ENCODE measurements around the gene MFSD6. TPM values are rescaled to one million over a fixed set of nuclear protein-coding genes. Genes with fewer than 3 reads are reported as not detected.

Gene MFSD6
- total RNA-seq, 2 donors from 2014 or later, result 1.2 to 3.2 TPM

DNA sequence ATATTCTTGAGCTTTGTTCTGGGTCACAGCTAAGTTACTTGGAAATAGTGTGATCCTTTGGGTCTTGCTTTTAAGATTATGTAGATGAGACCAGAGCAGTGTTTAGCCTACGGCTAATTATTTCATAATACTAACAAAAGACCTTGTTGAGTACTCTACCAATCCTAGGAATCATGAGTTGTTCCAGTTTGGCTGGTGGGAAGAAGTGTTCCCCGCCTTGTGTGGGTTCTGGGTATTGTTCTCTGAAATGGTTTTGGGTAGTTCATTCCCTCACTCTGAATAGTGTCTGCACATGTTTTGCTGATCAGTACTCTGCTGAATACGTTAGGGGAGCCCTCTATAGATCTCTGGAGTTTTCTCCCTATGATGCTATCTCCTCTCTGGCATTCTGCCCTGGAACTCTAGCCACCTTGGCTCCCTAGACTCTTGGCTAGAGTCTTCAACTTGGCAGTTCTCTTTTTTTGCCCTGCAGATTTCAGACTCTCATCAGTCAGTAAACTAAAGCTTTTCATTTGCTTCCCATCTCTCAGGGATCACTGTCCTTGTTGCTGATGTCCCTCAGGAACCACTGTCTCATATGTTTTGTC is 78.0 kb downstream of the MFSD6 start:
- Histone ChIP-seq H3K4me1 (ENCODE audit: control insufficient read depth, insufficient read depth, low read length) (no peaks in the 10 kb centered on the region), H3K4me3 (ENCODE audit: low read length) (no peak overlapping the region), H3K27ac (ENCODE audit: low read depth, low read length) (no peak overlapping the region), H3K9me3 (ENCODE audit: control insufficient read depth, low read length) (no peaks in the 10 kb centered on the region), H3K36me3 (ENCODE audit: control insufficient read depth, insufficient read depth, low read length) (no peaks in the 10 kb centered on the region), H3K27me3 (ENCODE audit: control insufficient read depth, insufficient read depth, low read length, poor library complexity, severe bottlenecking) (no peaks in the 10 kb centered on the region), H3K9ac (ENCODE audit: extremely low read depth, low read length, poor library complexity, severe bottlenecking) (no peak overlapping the region)
- TF ChIP-seq, protein P1, sequence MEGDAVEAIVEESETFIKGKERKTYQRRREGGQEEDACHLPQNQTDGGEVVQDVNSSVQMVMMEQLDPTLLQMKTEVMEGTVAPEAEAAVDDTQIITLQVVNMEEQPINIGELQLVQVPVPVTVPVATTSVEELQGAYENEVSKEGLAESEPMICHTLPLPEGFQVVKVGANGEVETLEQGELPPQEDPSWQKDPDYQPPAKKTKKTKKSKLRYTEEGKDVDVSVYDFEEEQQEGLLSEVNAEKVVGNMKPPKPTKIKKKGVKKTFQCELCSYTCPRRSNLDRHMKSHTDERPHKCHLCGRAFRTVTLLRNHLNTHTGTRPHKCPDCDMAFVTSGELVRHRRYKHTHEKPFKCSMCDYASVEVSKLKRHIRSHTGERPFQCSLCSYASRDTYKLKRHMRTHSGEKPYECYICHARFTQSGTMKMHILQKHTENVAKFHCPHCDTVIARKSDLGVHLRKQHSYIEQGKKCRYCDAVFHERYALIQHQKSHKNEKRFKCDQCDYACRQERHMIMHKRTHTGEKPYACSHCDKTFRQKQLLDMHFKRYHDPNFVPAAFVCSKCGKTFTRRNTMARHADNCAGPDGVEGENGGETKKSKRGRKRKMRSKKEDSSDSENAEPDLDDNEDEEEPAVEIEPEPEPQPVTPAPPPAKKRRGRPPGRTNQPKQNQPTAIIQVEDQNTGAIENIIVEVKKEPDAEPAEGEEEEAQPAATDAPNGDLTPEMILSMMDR (conservative IDR thresholded peaks at IDR 0.05), result no peak
- Mint-ChIP-seq H3K27ac (no peak overlapping the region), H3K36me3 (ENCODE audit: low read depth) (peaks cover 5% of the 10 kb centered on the region), H3K27me3 (ENCODE audit: insufficient read depth) (no peaks in the 10 kb centered on the region), H3K9me3 (no peaks in the 10 kb centered on the region), H3K4me1 (peaks cover 7% of the 10 kb centered on the region), H3K4me3 (no peak overlapping the region)
- no peak for DNase-seq
- 85 to 88% methylated on average over 1 to 2 of the region's 3 CpGs for WGBS, 2 experiments (ENCODE audit: insufficient coverage in 1 of 2, insufficient read length in 1 of 2)

DNA sequence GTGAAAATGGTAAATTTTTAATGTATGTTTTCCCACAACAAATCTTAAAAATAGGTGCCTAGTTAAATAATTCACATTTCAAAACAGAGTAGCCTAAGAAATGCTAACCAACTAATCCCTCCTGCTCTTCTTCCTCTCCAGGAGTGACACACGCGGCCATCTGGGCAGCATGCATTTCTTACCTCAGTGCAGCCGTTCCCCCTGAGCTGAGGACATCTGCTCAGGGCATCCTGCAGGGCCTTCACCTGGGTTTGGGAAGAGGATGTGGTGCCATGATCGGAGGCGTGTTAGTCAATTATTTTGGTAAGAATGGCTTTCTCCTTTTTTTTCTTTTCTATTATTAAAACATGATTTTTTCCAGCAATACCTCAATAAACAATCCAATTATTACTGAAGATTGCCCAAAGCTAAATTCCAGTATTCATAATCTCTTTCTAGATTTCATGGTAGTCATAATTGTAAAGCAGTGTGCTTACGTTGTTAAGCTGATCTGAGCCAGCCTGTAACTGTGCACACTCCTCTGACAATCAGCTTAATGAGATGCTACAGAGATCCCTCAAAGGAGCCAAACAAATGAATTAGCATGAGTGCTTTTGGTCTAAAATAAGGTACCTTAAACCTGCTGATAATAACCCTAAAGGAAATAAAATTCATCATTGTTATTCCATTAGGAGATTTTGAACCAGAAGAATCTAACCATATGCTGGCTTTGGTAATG is 80.5 kb downstream of the MFSD6 start:
- no peak overlapping the region for H3K4me3 ChIP-seq (ENCODE audit: low read length)
- Mint-ChIP-seq H3K4me3 (no peak overlapping the region), H3K9me3 (peaks cover 10% of the 10 kb centered on the region), H3K27me3 (ENCODE audit: insufficient read depth) (no peaks in the 10 kb centered on the region), H3K27ac (no peak overlapping the region), H3K4me1 (peaks cover 7% of the 10 kb centered on the region), H3K36me3 (ENCODE audit: low read depth) (peaks cover 14% of the 10 kb centered on the region)
- no peaks in the 10 kb centered on the region for H3K27me3 ChIP-seq (ENCODE audit: control insufficient read depth, insufficient read depth, low read length, poor library complexity, severe bottlenecking)
- H3K36me3 ChIP-seq (ENCODE audit: control insufficient read depth, insufficient read depth, low read length), result no peaks in the 10 kb centered on the region
- WGBS, 2 experiments (ENCODE audit: insufficient coverage in 1 of 2, insufficient read length in 1 of 2), result 91% methylated on average over 6 of the region's 6 CpGs; no CpG with 5 or more reads in 1 of the 2 experiments
- TF ChIP-seq, protein P1 (conservative IDR thresholded peaks at IDR 0.05), result no peak
- no peaks in the 10 kb centered on the region for H3K4me1 ChIP-seq (ENCODE audit: control insufficient read depth, insufficient read depth, low read length)
- H3K27ac ChIP-seq (ENCODE audit: low read depth, low read length), result no peak overlapping the region
- H3K9me3 ChIP-seq (ENCODE audit: control insufficient read depth, low read length), result peaks cover 11% of the 10 kb centered on the region
- H3K9ac ChIP-seq (ENCODE audit: extremely low read depth, low read length, poor library complexity, severe bottlenecking), result no peak overlapping the region
- no peak for DNase-seq

DNA sequence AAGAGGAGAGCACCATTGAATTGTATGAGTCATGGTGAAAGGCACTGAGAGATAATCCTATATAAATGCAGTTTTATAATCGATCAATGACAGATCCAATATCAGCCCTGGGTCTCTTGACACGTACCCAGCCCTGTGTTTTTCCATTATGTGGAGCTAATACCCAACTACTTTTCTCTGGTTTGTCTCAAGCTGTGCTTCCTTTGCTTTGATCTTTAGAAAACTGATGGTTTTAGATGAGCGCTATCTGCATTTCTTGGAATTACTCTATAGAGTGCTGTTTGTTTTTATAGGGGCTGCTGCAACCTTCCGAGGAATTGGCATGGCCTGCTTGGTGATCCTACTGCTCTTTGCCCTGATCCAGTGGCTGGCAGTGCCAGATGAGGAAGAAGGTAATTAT is 81.3 kb downstream of the MFSD6 start:
- Histone ChIP-seq H3K4me3 (ENCODE audit: low read length) (no peak overlapping the region), H3K27me3 (ENCODE audit: control insufficient read depth, insufficient read depth, low read length, poor library complexity, severe bottlenecking) (no peaks in the 10 kb centered on the region), H3K4me1 (ENCODE audit: control insufficient read depth, insufficient read depth, low read length) (no peaks in the 10 kb centered on the region), H3K27ac (ENCODE audit: low read depth, low read length) (no peak overlapping the region), H3K9me3 (ENCODE audit: control insufficient read depth, low read length) (peaks cover 11% of the 10 kb centered on the region), H3K9ac (ENCODE audit: extremely low read depth, low read length, poor library complexity, severe bottlenecking) (no peak overlapping the region), H3K36me3 (ENCODE audit: control insufficient read depth, insufficient read depth, low read length) (no peaks in the 10 kb centered on the region)
- Mint-ChIP-seq H3K9me3 (peaks cover 12% of the 10 kb centered on the region), H3K27me3 (ENCODE audit: insufficient read depth) (no peaks in the 10 kb centered on the region), H3K36me3 (ENCODE audit: low read depth) (peaks cover 14% of the 10 kb centered on the region), H3K4me1 (peaks cover 10% of the 10 kb centered on the region), H3K27ac (no peak overlapping the region), H3K4me3 (no peak overlapping the region)
- DNase-seq, result no peak
- TF ChIP-seq, protein P1 (conservative IDR thresholded peaks at IDR 0.05), result no peak
- WGBS, 2 experiments (ENCODE audit: insufficient coverage in 1 of 2, insufficient read length in 1 of 2), result 77 to 82% methylated on average over 4 of the region's 4 CpGs
